GM18498 (cell line): ENCODE data around the gene STOX2.
"Not testable (repeated sequence)": the region's sequence is repeated elsewhere in the genome, so short reads cannot be mapped to it uniquely, and the experiment has no call there.

Source experiments
- ATAC-seq: cut with Tn5 transposase; IDR thresholded peaks from one replicate; pipeline ENCODE4 v1.9.1; 2021; ENCODE audit warnings: mild to moderate bottlenecking, moderate library complexity; ENCODE audit not compliant: unreplicated experiment

The STOX2 gene

DNA sequence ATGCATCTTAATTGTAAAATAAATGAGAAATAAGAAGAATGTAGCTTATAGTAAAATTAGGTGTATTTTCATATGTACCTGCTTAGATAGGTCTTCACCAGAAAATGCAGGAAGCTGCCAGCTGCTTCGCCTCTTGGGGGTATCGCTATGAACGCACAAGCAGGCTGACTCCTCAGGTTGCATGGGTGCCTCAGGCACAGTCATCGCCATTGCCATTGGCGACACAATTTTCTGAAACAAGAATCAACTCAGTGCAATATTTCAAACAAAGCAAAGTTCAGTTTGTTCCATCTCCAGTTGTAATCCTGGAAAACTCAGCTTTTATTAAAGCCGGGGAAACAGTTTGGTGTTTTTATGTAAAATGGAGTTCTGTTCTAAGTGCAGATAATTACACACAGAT, 29.7 kb downstream of the STOX2 start:
- ATAC-seq = no peak

- no peak for ATAC-seq
These were observed 30.4 kb downstream of the STOX2 start for GRCh38 chr4:183935355-183936005.

- no peak for ATAC-seq
These were observed 30.9 kb downstream of the STOX2 start for GRCh38 chr4:183936047-183936446.

DNA sequence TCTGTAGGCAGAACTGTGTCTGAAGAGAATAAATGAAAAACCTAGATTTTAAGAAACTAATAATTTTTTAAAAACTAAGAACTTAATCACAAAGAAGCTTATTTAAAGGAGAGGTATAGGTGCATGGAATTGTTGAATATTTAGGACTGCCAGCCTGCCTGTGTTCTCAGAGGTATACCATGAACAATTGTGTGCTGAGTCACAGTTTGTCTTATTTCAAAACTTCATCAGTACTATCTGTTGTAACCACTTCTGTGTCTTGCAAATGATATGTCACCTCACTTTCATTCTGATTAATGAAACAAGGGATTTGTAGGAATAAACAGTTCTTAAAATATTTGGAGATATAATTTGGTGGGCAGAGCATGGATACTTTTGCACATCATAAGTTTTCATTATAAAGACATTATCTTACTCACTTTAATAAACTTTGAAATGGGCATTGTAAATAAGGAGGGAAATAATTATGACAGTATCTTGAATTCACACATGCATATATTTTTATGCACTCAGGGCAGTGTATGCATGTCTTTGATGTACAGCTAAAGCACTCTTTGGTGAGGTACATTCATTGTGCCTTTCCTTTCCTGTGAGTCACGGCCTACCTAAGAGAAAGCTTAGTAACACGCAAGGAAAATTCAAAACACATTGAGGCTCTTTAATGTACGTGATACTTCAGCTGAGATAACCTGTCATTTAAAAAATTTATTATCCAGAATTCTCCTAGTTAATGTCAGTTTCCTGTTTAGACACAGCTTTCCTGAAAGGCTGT, 31.7 kb downstream of the STOX2 start:
- ATAC-seq = no peak

DNA sequence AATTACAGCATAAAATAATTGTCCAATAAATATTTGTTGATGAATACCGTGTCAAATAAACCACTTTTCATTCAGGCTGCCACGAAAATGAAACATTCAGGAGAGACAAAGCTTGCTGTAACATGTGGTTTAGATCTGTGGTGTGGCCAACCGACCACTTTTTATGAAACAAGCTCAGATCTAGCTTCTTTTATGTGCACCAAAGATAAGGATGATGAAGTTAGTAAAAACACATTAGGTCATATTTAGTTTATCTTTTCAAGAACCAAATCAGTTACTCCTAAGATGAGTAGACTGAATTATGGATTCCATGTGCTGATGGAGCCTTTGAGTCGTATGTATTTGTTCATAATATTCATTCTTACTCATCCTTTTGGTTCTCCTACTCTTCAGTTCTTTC, 35.8 kb downstream of the STOX2 start:
- ATAC-seq = no peak

DNA sequence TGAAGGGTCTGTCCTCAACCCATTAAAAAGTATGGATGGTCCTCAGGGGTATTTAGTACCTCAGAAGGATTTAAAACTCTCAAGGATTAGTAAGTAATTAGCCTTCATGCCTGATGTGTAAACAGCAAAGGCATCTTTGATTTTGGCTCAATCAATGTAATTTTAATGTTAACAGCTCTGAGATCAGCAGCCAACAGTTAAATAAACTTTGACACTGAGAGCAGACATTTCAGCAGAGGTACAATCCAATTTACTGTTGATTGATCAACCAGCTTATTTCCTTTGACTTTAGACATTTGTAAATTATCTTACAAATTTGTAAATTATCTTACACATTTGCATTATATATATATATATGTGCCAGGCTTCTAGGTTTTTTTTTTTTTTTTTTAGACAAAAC, 36.9 kb downstream of the STOX2 start:
- ATAC-seq = no peak

- no peak for ATAC-seq
These were observed 40.6 kb downstream of the STOX2 start for GRCh38 chr4:183945741-183946140.

DNA sequence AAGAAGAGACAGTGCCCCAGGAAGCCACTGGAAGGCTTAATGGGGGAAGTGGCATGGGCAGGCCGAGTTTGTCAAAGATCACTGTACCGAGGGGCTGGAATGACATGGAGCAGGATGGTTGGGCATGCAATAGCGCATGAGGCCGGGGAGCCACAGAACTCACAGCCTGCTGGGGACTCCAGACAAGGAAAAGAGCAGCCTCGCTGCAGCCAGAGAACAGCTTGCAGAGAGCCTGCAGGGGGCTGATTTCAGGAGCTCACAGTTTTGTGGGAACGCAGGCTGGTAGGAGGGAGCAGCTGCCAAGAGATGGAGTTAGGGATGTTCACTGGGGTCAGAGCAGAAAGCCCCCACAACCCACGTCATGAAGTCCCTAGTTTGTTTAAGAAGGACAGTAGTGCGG, 45.4 kb downstream of the STOX2 start:
- no peak for ATAC-seq

- not testable (repeated sequence) for ATAC-seq
These were observed 47.5 kb downstream of the STOX2 start for GRCh38 chr4:183952652-183953051.

DNA sequence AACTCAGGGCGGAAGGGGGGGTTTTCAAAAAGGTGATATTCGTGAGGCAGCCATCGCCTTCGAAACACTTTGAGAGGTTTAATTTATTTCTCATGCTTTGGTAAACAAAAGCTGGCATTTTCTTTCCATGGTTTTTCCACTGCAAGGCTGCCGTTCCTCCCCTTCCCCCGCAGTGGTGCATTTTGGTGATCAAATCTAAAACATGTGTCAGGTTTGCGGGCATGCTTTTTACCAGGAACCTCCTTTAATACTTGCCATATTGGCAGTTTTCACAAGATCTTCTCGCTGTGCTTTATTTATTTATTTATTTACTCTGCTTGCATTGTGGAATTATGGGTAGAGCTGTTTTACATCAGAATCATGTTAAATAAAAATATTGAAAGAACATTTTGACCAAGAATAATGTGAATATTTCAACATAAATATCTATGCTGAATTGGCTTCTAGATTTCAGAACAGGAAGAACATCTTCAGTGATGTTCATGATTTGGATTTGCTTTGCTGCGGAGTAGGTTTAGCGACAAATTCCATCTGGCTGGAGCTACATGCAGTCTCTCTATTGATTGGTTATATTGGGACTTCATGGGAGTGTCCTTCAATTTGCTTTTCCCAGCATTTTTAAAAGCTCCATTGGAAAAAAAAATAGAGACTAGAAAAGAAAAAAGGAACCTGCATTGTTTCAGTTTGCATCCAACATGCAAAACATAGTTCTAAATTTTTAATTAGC, 54.4 kb downstream of the STOX2 start:
- ATAC-seq = no peak

- ATAC-seq = no peak
These were observed 54.9 kb downstream of the STOX2 start for GRCh38 chr4:183960046-183960420.

GRCh38 chr4:183960962-183961541, 55.9 kb downstream of the STOX2 start:
- ATAC-seq = no peak

GRCh38 chr4:183961795-183962194, 56.7 kb downstream of the STOX2 start:
- no peak for ATAC-seq

DNA sequence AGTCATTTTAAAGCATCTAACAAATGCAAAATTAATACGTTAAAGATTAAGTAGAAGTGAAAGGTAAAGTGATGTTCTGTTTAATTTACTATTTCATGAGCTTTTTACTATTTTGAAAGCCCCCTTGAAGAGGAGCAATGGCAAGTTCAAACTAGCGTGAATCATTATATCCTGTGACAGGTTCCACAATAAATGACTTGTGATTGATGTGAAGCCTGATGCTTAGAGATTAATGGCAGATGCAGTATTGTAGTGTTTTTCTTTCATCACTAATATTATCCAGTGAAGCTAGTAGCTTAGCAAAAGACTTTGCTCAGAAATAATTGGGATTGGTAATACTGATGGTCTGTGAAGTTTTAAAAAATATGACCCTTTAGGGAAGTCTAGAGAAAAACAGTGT, 57.3 kb downstream of the STOX2 start:
- ATAC-seq = no peak

- ATAC-seq = no peak
These were observed 61.3 kb downstream of the STOX2 start for GRCh38 chr4:183966371-183966770.

GRCh38 chr4:183967266-183967665, 62.2 kb downstream of the STOX2 start:
- ATAC-seq = no peak

GRCh38 chr4:183968502-183968901, 63.4 kb downstream of the STOX2 start:
- ATAC-seq = no peak

DNA sequence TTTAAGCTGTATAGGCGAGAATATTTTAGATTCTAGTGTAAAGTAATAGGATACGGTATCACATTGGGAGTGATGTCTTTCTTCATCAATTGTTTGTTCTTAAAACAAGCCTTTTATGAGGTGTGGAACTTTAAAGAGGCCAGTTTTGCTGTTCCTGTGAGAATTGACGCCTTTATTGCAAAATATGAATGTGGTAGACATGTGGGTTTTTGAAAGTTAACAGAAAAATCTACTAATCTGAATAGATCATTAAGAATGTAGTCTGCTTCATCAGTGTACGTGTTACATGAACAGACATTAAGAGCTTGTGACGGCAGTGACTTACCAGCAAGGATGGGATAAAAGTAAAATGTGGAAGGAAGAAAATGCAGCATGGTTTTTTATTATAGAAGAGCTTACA, 63.8 kb downstream of the STOX2 start:
- no peak for ATAC-seq

DNA sequence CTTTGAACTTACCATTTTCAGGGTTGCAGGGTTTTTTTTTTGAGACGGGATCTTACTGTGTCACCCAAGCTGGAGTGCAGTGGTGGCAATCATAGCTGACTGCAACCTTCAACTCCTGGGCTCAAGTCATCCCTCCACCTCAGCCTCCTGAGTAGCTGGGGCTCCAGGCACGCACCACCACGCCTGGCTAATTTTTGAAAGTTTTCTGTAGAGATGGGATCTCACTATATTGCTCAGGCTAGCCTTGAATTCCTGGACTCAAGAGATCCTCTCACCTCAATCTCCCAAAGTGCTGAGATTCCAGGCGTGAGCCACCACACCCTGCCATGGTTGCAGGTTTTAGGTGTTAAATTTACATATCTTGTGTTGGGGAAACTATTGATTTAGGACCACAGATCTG, 64.5 kb downstream of the STOX2 start:
- no peak for ATAC-seq

GRCh38 chr4:183971929-183972490, 66.9 kb downstream of the STOX2 start:
- ATAC-seq = no peak

DNA sequence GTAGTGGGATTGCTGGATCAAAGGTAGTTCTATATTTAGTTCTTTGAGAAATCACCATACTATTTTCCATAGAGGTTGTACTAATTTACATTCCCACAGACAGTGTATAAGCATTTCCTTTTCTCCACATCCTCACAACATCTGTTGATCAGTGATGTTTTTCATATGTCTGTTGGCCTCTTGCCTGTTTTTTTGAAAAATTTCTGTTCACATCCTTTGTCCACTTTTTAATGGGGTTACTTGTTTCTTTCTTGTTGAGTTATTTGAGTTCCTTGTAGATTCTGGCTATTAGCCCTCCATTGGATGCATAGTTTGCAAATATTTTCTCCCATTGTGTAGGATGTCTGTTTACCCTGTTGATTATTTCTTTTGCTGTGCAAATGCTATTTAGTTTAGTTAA, 72.6 kb downstream of the STOX2 start:
- no peak for ATAC-seq
